ENCODE results near the gene MAMDC4.

Gene MAMDC4

GRCh38 chr9:136890661-136891060 lies 38.5 kb downstream of the MAMDC4 start:
- DNase-seq (ENCODE audit: low spot score), result no peak

GRCh38 chr9:136896027-136896426 lies 43.9 kb downstream of the MAMDC4 start:
- DNase-seq (ENCODE audit: low spot score), result no peak

GRCh38 chr9:136898483-136899100 lies 46.4 kb downstream of the MAMDC4 start:
- no peak for DNase-seq (ENCODE audit: low spot score)

GRCh38 chr9:136899196-136899595 lies 47.0 kb downstream of the MAMDC4 start:
- no peak for DNase-seq (ENCODE audit: low spot score)

GRCh38 chr9:136900556-136900955 lies 48.4 kb downstream of the MAMDC4 start:
- DNase-seq (ENCODE audit: low spot score), result no peak

GRCh38 chr9:136900988-136901515 lies 48.9 kb downstream of the MAMDC4 start:
- DNase-seq (ENCODE audit: low spot score), result no peak

- no peak for DNase-seq (ENCODE audit: low spot score)
These were observed 49.5 kb downstream of the MAMDC4 start for GRCh38 chr9:136901516-136902258.

- DNase-seq (ENCODE audit: low spot score), result no peak
These were observed 50.2 kb downstream of the MAMDC4 start for GRCh38 chr9:136902259-136902821.

- no peak for DNase-seq (ENCODE audit: low spot score)
These were observed 51.0 kb downstream of the MAMDC4 start for GRCh38 chr9:136903041-136903554.

GRCh38 chr9:136906266-136906665 lies 54.1 kb downstream of the MAMDC4 start:
- DNase-seq (ENCODE audit: low spot score), result no peak

GRCh38 chr9:136907011-136907914 lies 55.1 kb downstream of the MAMDC4 start:
- DNase-seq (ENCODE audit: low spot score), result no peak

Measured in ecto neural progenitor cell (in vitro differentiated cells).